ENCODE measurements around the gene NOL9.

- TF ChIP-seq YY1 (IDR thresholded peaks at IDR 0.05; ENCODE audit: insufficient read depth, insufficient read length) = no peak
- no peak for TF ChIP-seq ZNF274 (IDR thresholded peaks at IDR 0.05; ENCODE audit: low read depth, low read length)
Measured at GRCh38 chr1:6603238-6603914, 49.1 kb upstream of the NOL9 start.
